ENCODE data around the gene EDRF1. TPM values are rescaled to one million over a fixed set of nuclear protein-coding genes. Genes with fewer than 3 reads are reported as not detected.

EDRF1 gene
- total RNA-seq, 1 experiment from 2014 or later, result 32.9 TPM

DNA sequence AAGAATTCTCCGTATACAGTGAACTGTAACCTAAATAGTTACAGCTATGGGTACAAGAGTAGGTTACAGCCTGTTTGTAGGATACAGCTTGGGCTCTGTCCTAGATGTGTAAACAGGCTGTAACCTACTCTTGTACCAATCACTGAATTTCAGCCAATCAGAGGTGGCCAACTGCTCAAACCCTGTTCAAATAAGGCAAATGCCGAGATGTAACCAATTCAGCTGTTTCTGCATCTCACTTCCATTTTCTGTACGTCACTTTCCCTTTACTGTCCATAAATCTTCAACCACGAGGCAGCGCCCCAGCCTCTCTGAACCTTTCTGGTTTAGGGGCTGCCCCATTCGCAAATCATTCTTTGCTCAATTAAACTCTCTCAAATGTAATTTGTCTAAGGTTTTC lies 64.4 kb downstream of the EDRF1 start:
- DNase-seq (ENCODE audit: low spot score) (no peak), ATAC-seq (no peak)
- Mint-ChIP-seq H3K27ac (no peak overlapping the region), H3K4me1 (no peaks in the 10 kb centered on the region), H3K36me3 (no peaks in the 10 kb centered on the region), H3K9me3 (peaks cover 11% of the 10 kb centered on the region), H3K4me3 (no peak overlapping the region), H3K27me3 (ENCODE audit: low read depth) (0 out of 2 replicates have a peak, but pooled peaks cover under 1% of the 10 kb centered on the region)
- ChIA-PET CTCF (no interaction called here), POLR2A (no interaction called here)
- TF ChIP-seq FOXJ3 (CRISPR knock-in tag; IDR thresholded peaks at IDR 0.05; ENCODE audit: borderline replicate concordance), result no peak

DNA sequence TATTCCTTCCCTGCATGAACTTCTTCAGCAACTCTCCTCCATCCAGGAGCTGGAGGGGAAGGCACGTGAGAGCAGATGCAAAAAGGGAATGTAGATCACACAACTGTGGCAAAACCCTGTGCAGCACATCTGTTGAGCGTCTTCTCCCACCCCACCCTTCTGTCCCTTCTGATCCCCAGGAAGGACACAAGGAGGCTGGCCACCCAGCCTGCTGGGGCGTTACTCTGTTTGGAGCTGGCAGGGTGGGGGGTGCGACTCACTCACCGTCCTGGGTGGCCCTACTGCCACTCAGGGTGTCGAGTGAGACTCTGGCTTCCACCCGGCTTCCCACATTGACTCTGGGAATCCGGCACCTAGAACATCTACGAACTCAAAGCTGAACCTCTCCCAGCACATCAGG lies 66.3 kb downstream of the EDRF1 start:
- DNase-seq (ENCODE audit: low spot score), result no peak
- H3K27me3 Mint-ChIP-seq (ENCODE audit: low read depth), result no peaks in the 10 kb centered on the region
- no peaks in the 10 kb centered on the region for H3K4me1 Mint-ChIP-seq
- no peak overlapping the region for H3K4me3 Mint-ChIP-seq
- H3K9me3 Mint-ChIP-seq, result no peaks in the 10 kb centered on the region
- ChIA-PET POLR2A (no interaction called here), CTCF (no interaction called here)
- ATAC-seq, result no peak
- H3K27ac Mint-ChIP-seq, result no peak overlapping the region
- no peaks in the 10 kb centered on the region for H3K36me3 Mint-ChIP-seq
- TF ChIP-seq, protein P1, sequence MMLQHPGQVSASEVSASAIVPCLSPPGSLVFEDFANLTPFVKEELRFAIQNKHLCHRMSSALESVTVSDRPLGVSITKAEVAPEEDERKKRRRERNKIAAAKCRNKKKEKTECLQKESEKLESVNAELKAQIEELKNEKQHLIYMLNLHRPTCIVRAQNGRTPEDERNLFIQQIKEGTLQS (CRISPR knock-in tag; conservative IDR thresholded peaks at IDR 0.05), result no peak

DNA sequence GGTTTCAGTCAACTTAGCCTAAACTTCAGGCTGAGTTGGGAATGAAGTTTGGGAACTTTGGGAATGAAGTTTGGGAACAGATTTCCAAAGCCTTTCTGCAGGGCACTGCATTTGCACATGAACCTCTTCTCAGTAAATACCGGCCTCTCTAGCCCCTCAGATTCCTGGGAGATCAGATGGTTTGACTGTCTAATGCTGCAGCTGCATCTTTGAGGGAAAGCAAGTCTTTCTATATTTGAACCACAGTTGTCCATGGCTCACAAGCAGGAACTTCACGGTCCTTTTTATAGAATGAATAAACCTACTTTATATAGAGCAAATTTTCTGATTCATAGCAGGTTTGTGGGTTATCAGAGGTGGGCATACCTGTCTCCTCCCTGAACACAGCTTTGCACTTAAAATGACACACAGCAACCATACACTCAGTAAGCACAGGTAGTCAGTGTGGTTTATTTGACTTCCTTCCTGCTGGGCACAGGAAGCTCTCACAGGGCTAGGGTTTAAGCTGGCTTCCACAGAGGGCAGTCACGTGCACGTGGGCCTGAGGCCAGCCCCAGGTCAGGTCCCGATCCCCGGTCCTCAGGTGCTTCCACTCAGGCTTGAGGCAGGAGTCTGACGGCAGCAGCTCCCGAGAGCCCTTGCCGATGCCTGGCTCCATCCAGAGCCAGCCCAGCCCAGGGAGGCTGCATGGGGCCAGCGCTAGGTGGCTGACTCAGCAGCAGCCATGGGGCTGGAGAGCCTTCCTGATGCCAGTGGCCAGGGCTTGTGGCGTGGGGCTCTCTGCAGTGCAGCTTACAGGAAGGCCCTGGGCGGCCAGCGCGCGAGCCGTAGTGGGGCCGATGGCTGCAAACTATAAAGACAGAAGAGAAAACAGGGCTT lies 68.9 kb downstream of the EDRF1 start:
- no peak for DNase-seq (ENCODE audit: low spot score)
- Mint-ChIP-seq H3K36me3 (peaks cover 11% of the 10 kb centered on the region), H3K27me3 (ENCODE audit: low read depth) (no peaks in the 10 kb centered on the region), H3K4me3 (no peak overlapping the region), H3K9me3 (no peaks in the 10 kb centered on the region), H3K4me1 (no peaks in the 10 kb centered on the region), H3K27ac (no peak overlapping the region)
- CTCF ChIA-PET, result no interaction called here
- POLR2A ChIA-PET, result interaction anchor here (1.0 kb wide), 1 partner anchor 189 kb away, joined by 3 read pairs; no protein-coding TSS in a partner anchor
- ATAC-seq, result peak; percentile 75
- TF ChIP-seq, protein P2, sequence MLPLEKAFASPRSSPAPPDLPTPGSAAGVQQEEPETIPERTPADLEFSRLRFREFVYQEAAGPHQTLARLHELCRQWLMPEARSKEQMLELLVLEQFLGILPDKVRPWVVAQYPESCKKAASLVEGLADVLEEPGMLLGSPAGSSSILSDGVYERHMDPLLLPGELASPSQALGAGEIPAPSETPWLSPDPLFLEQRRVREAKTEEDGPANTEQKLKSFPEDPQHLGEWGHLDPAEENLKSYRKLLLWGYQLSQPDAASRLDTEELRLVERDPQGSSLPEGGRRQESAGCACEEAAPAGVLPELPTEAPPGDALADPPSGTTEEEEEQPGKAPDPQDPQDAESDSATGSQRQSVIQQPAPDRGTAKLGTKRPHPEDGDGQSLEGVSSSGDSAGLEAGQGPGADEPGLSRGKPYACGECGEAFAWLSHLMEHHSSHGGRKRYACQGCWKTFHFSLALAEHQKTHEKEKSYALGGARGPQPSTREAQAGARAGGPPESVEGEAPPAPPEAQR (CRISPR knock-in tag; IDR thresholded peaks at IDR 0.05), result no peak
- TF ChIP-seq, protein P3, sequence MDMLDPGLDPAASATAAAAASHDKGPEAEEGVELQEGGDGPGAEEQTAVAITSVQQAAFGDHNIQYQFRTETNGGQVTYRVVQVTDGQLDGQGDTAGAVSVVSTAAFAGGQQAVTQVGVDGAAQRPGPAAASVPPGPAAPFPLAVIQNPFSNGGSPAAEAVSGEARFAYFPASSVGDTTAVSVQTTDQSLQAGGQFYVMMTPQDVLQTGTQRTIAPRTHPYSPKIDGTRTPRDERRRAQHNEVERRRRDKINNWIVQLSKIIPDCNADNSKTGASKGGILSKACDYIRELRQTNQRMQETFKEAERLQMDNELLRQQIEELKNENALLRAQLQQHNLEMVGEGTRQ (CRISPR knock-in tag; IDR thresholded peaks at IDR 0.05), result peak; percentile 18; the same call in 1 of the 2 replicates
- TF ChIP-seq, protein P4, sequence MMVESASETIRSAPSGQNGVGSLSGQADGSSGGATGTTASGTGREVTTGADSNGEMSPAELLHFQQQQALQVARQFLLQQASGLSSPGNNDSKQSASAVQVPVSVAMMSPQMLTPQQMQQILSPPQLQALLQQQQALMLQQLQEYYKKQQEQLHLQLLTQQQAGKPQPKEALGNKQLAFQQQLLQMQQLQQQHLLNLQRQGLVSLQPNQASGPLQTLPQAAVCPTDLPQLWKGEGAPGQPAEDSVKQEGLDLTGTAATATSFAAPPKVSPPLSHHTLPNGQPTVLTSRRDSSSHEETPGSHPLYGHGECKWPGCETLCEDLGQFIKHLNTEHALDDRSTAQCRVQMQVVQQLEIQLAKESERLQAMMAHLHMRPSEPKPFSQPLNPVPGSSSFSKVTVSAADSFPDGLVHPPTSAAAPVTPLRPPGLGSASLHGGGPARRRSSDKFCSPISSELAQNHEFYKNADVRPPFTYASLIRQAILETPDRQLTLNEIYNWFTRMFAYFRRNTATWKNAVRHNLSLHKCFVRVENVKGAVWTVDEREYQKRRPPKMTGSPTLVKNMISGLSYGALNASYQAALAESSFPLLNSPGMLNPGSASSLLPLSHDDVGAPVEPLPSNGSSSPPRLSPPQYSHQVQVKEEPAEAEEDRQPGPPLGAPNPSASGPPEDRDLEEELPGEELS (CRISPR knock-in tag; IDR thresholded peaks at IDR 0.05), result no peak

DNA sequence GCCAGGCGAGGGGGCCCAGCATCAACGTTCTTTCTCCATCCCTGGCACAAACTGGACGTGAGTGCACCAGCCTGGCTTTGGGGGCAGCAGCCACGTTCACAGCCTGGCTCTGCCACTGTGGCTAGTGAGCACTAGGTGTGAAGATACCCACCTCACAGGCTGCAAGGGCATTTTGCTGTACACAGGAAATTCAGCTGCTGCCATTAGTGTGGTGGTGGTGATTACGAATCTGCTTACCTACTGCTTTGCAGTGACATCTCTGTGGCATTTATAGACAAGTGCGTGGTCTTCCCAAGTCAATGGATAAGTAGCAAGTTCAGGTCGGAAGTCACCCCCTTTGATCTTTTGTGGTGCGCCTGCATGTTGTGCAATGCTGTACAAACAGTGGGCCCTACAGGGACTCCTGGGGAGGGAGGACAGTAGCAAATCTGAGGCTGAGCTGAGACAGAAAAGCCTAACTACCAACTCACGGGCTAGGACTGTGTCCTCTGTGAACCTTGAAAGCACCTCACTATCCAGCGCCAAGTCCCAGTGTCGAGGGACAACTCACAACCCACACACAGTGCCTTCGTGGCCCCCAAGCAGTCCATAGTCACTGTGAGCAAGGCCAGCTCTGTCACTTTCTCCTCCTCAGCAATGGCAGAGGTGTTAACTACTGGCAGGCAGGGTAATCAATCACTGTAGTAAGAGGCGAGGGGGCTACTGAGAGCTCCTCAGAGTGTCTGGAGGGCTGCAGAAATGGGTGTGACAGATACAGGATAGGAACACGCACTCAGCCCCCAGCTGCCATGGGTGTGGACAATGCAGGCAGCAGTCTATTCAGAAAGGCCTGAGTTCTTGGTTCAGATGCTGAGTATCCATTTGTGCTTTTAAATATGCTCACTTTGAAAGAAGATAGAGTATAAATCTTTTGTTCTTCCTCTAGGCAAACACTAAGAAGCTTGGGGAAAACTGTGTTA lies 73.1 kb downstream of the EDRF1 start:
- no peak overlapping the region for H3K4me3 Mint-ChIP-seq
- no peak overlapping the region for H3K27ac Mint-ChIP-seq
- POLR2A ChIA-PET, result no interaction called here
- no peak for TF ChIP-seq PRRX2 (CRISPR knock-in tag; IDR thresholded peaks at IDR 0.05)
- TF ChIP-seq GABPB1 (CRISPR knock-in tag; IDR thresholded peaks at IDR 0.05), result peak; percentile 71; the same call in 1 of the 2 replicates
- H3K4me1 Mint-ChIP-seq, result no peaks in the 10 kb centered on the region
- H3K36me3 Mint-ChIP-seq, result peaks cover 20% of the 10 kb centered on the region
- CTCF ChIA-PET, result no interaction called here
- no peaks in the 10 kb centered on the region for H3K27me3 Mint-ChIP-seq (ENCODE audit: low read depth)
- DNase-seq (ENCODE audit: low spot score) (no peak), ATAC-seq (no peak)
- no peaks in the 10 kb centered on the region for H3K9me3 Mint-ChIP-seq

DNA sequence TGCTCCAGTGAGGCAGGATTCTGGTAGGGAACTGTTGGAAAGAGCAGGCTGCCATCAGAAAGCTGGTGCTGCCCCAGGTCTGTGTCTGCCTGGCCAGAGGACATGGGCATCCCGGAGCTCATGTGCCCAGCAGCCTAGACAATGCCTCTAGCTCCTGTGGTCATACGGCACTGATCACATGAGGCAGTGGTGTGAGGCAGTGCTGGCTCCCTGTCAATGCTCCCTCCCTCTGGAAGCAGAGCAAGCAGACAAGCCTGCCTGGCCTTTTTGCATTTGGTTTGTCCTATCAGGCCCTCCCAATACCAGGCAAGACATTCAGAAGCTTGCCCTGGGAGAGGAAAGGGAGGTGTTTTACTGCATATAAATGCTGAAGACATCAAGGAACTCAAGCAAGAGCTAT lies 75.6 kb downstream of the EDRF1 start:
- CTCF ChIA-PET, result no interaction called here
- no peaks in the 10 kb centered on the region for H3K9me3 Mint-ChIP-seq
- H3K4me3 Mint-ChIP-seq, result no peak overlapping the region
- ATAC-seq (no peak), DNase-seq (ENCODE audit: low spot score) (no peak)
- H3K27ac Mint-ChIP-seq, result no peak overlapping the region
- peaks cover 20% of the 10 kb centered on the region for H3K36me3 Mint-ChIP-seq
- POLR2A ChIA-PET, result no interaction called here
- H3K4me1 Mint-ChIP-seq, result no peaks in the 10 kb centered on the region
- no peaks in the 10 kb centered on the region for H3K27me3 Mint-ChIP-seq (ENCODE audit: low read depth)
- no peak for TF ChIP-seq ETV6 (CRISPR knock-in tag; IDR thresholded peaks at IDR 0.05)
- TF ChIP-seq, protein P5, sequence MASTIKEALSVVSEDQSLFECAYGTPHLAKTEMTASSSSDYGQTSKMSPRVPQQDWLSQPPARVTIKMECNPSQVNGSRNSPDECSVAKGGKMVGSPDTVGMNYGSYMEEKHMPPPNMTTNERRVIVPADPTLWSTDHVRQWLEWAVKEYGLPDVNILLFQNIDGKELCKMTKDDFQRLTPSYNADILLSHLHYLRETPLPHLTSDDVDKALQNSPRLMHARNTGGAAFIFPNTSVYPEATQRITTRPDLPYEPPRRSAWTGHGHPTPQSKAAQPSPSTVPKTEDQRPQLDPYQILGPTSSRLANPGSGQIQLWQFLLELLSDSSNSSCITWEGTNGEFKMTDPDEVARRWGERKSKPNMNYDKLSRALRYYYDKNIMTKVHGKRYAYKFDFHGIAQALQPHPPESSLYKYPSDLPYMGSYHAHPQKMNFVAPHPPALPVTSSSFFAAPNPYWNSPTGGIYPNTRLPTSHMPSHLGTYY (CRISPR knock-in tag; IDR thresholded peaks at IDR 0.05), result no peak
- TF ChIP-seq, protein P4 (CRISPR knock-in tag; IDR thresholded peaks at IDR 0.05), result no peak
- TF ChIP-seq, protein P6, sequence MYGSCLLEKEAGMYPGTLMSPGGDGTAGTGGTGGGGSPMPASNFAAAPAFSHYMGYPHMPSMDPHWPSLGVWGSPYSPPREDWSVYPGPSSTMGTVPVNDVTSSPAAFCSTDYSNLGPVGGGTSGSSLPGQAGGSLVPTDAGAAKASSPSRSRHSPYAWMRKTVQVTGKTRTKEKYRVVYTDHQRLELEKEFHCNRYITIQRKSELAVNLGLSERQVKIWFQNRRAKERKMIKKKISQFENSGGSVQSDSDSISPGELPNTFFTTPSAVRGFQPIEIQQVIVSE (CRISPR knock-in tag; IDR thresholded peaks at IDR 0.05; ENCODE audit: borderline replicate concordance), result no peak
- no peak for TF ChIP-seq PRRX2 (CRISPR knock-in tag; IDR thresholded peaks at IDR 0.05)
- no peak for TF ChIP-seq ESRRA (CRISPR knock-in tag; IDR thresholded peaks at IDR 0.05; ENCODE audit: borderline replicate concordance)
- no peak for TF ChIP-seq CREM (CRISPR knock-in tag; IDR thresholded peaks at IDR 0.05)
- TF ChIP-seq CREB1 (CRISPR knock-in tag; IDR thresholded peaks at IDR 0.05), result no peak
